Stimulated activated CD4-positive, alpha-beta T cell treated with anti-CD3 and anti-CD28 coated beads, Interleukin-15, amount 100 ng/mL, for 1 hour (primary cell): ENCODE data around the gene FURIN.
A peak's percentile ranks its signal among the peaks of the same experiment; 100 is the strongest.
"Not testable (repeated sequence)": the region's sequence is repeated elsewhere in the genome, so short reads cannot be mapped to it uniquely, and the experiment has no call there.

ENCODE experiments used
- DNase-seq, 2 donors: peaks; one replicate each; pipeline ENCODE4 v3.0.0-alpha.2; 2020; ENCODE audit warnings: low read depth in 1 of 2, low spot score in 1 of 2

FURIN gene

GRCh38 chr15:90881978-90882721, 13.8 kb downstream of the FURIN start:
- DNase-seq: no peak

GRCh38 chr15:90882781-90883525, 14.6 kb downstream of the FURIN start:
- DNase-seq: no peak

GRCh38 chr15:90883526-90883975, 15.2 kb downstream of the FURIN start:
- DNase-seq: no peak

- DNase-seq: no peak
Observed at GRCh38 chr15:90883976-90884718, 15.8 kb downstream of the FURIN start, which contains the start of gene FES. TSS of gene FES (plus strand) at chr15:90884504. CDS start at chr15:90885046, 542 bp downstream.

GRCh38 chr15:90884719-90885431, 16.5 kb downstream of the FURIN start:
- no peak for DNase-seq

GRCh38 chr15:90885432-90886290, 17.3 kb downstream of the FURIN start:
- peak; percentile 62 to 75 for DNase-seq

GRCh38 chr15:90886291-90886614, 17.9 kb downstream of the FURIN start:
- no peak for DNase-seq

GRCh38 chr15:90887037-90887481, 18.7 kb downstream of the FURIN start:
- no peak for DNase-seq

GRCh38 chr15:90889313-90889730, 20.9 kb downstream of the FURIN start:
- no peak for DNase-seq

- DNase-seq: no peak
Observed at GRCh38 chr15:90889736-90890456, 21.5 kb downstream of the FURIN start.

GRCh38 chr15:90890839-90891238, 22.5 kb downstream of the FURIN start:
- DNase-seq: no peak

- no peak for DNase-seq
Observed at GRCh38 chr15:90891346-90891949, 23.1 kb downstream of the FURIN start.

GRCh38 chr15:90892023-90892422, 23.6 kb downstream of the FURIN start:
- no peak for DNase-seq

- no peak for DNase-seq
Observed at GRCh38 chr15:90892498-90893174, 24.2 kb downstream of the FURIN start.

GRCh38 chr15:90893175-90894090, 25.0 kb downstream of the FURIN start:
- DNase-seq: no peak

GRCh38 chr15:90895571-90896117, 27.3 kb downstream of the FURIN start:
- no peak for DNase-seq

GRCh38 chr15:90897131-90897655, 28.8 kb downstream of the FURIN start:
- not testable (repeated sequence) for DNase-seq
